DND-41 (cell line): Measurements from ENCODE around the gene FAM107B.

Source experiments
- ATAC-seq: fragments of 200-7000 bp; cut with Tn5 transposase; 3 replicates; pipeline ENCODE4 v1.9.1; 2021; ENCODE audit warnings: low read depth; ENCODE audit not compliant: insufficient read depth
- DNase-seq: peaks from one replicate; pipeline ENCODE4 v3.0.0-alpha.2; 2020
- H2AFZ ChIP-seq: 2 replicates; pipeline ENCODE4 v1.6.0; 2012; ENCODE audit warnings: low read depth, low read length
- H3K27ac ChIP-seq: 2 replicates; pipeline ENCODE4 v1.5.1; 2012; ENCODE audit warnings: low read length, inconsistent platforms
- H3K27me3 ChIP-seq: fragments of 200-600 bp; sonication (generic); 2 replicates; pipeline ENCODE4 v1.6.0; 2012; ENCODE audit warnings: low read length, mild to moderate bottlenecking, inconsistent platforms; ENCODE audit not compliant: insufficient read depth, poor library complexity
- H3K36me3 ChIP-seq: 2 replicates; pipeline ENCODE4 v1.5.1; 2012; ENCODE audit warnings: low read length, inconsistent platforms; ENCODE audit not compliant: insufficient read depth
- H3K4me1 ChIP-seq: 2 replicates; pipeline ENCODE4 v1.5.1; 2012; ENCODE audit warnings: mild to moderate bottlenecking, low read length; ENCODE audit not compliant: insufficient read depth
- H3K4me2 ChIP-seq: 2 replicates; pipeline ENCODE4 v1.6.0; 2012; ENCODE audit warnings: mild to moderate bottlenecking, moderate library complexity, low read length, inconsistent platforms; ENCODE audit not compliant: insufficient read depth
- H3K4me3 ChIP-seq, 2 experiments: fragments of 200-600 bp in 1 of 2; shearing (Covaris generic) in 1 of 2; 2 replicates each; pipeline ENCODE4 v1.5.1; 2012 to 2016; ENCODE audit warnings: inconsistent platforms in 2 of 2, low read length in 2 of 2, mild to moderate bottlenecking in 2 of 2, low read depth in 1 of 2, moderate library complexity in 1 of 2
- H3K79me2 ChIP-seq: 2 replicates; pipeline ENCODE4 v1.6.0; 2012; ENCODE audit warnings: low read length, inconsistent platforms; ENCODE audit not compliant: insufficient read depth
- H3K9ac ChIP-seq: 2 replicates; pipeline ENCODE4 v1.6.0; 2012; ENCODE audit warnings: low read depth, mild to moderate bottlenecking, inconsistent platforms, low read length, moderate library complexity
- H3K9me3 ChIP-seq: 2 replicates; pipeline ENCODE4 v1.5.1; 2012; ENCODE audit warnings: low read length, moderate library complexity, mild to moderate bottlenecking, inconsistent platforms; ENCODE audit not compliant: insufficient read depth, severe bottlenecking
- H4K20me1 ChIP-seq: 2 replicates; pipeline ENCODE4 v1.6.0; 2012; ENCODE audit warnings: low read length; ENCODE audit not compliant: insufficient read depth
- CTCF ChIP-seq: IDR thresholded peaks from 2 replicates; pipeline ENCODE4 v1.5.1; 2012; ENCODE audit warnings: borderline replicate concordance, low read length, moderate library complexity, mild to moderate bottlenecking; ENCODE audit not compliant: poor library complexity, severe bottlenecking; ENCODE audit errors: extremely low read depth
- EZH2 ChIP-seq: IDR thresholded peaks from 3 replicates; pipeline ENCODE4 v1.6.1; 2012; ENCODE audit warnings: borderline replicate concordance, low read depth, mild to moderate bottlenecking, moderate library complexity, low read length, inconsistent platforms; ENCODE audit not compliant: severe bottlenecking

The FAM107B gene

GRCh38 chr10:14782691-14783363, 8.1 kb upstream of the FAM107B start:
- ATAC-seq (no peak), DNase-seq (no peak)
- no peak overlapping the region for H3K27ac ChIP-seq

GRCh38 chr10:14781763-14782162, 7.1 kb upstream of the FAM107B start:
- ATAC-seq (no peak), DNase-seq (no peak)
- H3K4me2 ChIP-seq, result no peak overlapping the region
- no peaks in the 10 kb centered on the region for H3K27me3 ChIP-seq
- H3K36me3 ChIP-seq, result no peaks in the 10 kb centered on the region
- H4K20me1 ChIP-seq, result no peaks in the 10 kb centered on the region
- H3K9ac ChIP-seq, result no peak overlapping the region
- no peak for TF ChIP-seq EZH2
- TF ChIP-seq CTCF, result no peak
- no peaks in the 10 kb centered on the region for H3K9me3 ChIP-seq
- no peak overlapping the region for H3K4me3 ChIP-seq
- H3K27ac ChIP-seq, result no peak overlapping the region
- no peaks in the 10 kb centered on the region for H3K79me2 ChIP-seq
- no peaks in the 10 kb centered on the region for H3K4me1 ChIP-seq
- no peak overlapping the region for H2AFZ ChIP-seq

More at GRCh38 chr10:14782691-14783363, 8.1 kb upstream of the FAM107B start:
- H3K9me3 ChIP-seq, result no peaks in the 10 kb centered on the region
- H3K27me3 ChIP-seq, result no peaks in the 10 kb centered on the region
- no peaks in the 10 kb centered on the region for H4K20me1 ChIP-seq
- H3K4me1 ChIP-seq, result no peaks in the 10 kb centered on the region
- no peak overlapping the region for H2AFZ ChIP-seq
- no peak overlapping the region for H3K4me2 ChIP-seq
- no peaks in the 10 kb centered on the region for H3K79me2 ChIP-seq
- TF ChIP-seq EZH2 (no peak), CTCF (no peak)
- H3K36me3 ChIP-seq, result no peaks in the 10 kb centered on the region
- H3K4me3 ChIP-seq, result no peak overlapping the region
- H3K9ac ChIP-seq, result no peak overlapping the region

GRCh38 chr10:14779001-14779651, 4.4 kb upstream of the FAM107B start:
- no peaks in the 10 kb centered on the region for H3K4me1 ChIP-seq
- H3K9me3 ChIP-seq, result no peaks in the 10 kb centered on the region
- TF ChIP-seq CTCF, result no peak
- no peak for TF ChIP-seq EZH2
- ATAC-seq (no peak), DNase-seq (no peak)
- H3K79me2 ChIP-seq, result no peaks in the 10 kb centered on the region
- H3K27me3 ChIP-seq, result peaks cover 8% of the 10 kb centered on the region
- H3K27ac ChIP-seq, result no peak overlapping the region
- no peak overlapping the region for H3K9ac ChIP-seq
- no peak overlapping the region for H3K4me2 ChIP-seq
- H2AFZ ChIP-seq, result no peak overlapping the region
- no peaks in the 10 kb centered on the region for H4K20me1 ChIP-seq
- no peaks in the 10 kb centered on the region for H3K36me3 ChIP-seq
- no peak overlapping the region for H3K4me3 ChIP-seq
